Measurements from ENCODE around the gene ETNK2.
A peak's percentile ranks its signal among the peaks of the same experiment; 100 is the strongest.

ETNK2 gene, protein sequence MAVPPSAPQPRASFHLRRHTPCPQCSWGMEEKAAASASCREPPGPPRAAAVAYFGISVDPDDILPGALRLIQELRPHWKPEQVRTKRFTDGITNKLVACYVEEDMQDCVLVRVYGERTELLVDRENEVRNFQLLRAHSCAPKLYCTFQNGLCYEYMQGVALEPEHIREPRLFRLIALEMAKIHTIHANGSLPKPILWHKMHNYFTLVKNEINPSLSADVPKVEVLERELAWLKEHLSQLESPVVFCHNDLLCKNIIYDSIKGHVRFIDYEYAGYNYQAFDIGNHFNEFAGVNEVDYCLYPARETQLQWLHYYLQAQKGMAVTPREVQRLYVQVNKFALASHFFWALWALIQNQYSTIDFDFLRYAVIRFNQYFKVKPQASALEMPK

DNA sequence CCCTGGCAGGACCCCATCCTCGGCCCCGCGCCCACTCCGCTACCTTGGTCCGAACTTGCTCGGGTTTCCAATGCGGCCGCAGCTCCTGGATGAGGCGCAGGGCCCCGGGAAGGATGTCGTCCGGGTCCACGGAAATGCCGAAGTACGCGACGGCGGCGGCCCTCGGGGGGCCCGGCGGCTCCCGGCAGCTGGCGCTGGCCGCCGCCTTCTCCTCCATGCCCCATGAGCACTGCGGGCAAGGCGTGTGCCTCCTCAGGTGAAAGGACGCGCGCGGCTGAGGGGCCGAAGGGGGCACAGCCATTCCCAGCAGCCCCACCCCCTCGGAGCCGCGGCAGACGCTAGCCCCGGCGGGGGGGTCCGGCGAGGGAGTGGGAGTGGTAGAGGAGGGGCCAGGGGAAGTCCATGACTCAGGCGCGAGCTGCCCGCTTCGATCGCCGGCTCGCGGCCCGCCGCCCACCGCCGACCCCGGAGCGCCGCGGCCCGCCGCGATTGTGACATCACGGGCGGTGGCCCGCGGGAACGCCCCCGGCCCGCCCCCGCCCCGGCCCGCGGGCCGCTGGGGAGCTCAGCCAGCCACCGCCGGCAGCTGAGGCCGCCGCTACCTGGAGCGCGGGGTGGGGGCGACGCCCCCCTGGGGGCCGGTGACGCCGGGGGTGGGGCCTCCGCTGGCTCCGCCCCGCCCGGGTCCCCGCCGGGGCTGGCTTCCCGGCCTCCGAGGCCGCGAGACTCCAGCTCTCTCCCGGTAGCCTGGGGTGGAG is at the start of gene ETNK2:
TSS of gene ETNK2 (minus strand) at position 493 of the 758 bp plus-strand sequence. CDS start at position 301, 192 bp downstream.
- Histone ChIP-seq H3K9me3 (no peaks in the 10 kb centered on the region), H3K36me3 (replicated peaks) (no peaks in the 10 kb centered on the region), H3K4me3 (peak within 1 kb of the TSS; percentile 52), H3K4me1 (no peaks in the 10 kb centered on the region), H3K27me3 (ENCODE audit: low read depth) (no peaks in the 10 kb centered on the region)
- DNase-seq (ENCODE audit: low spot score in 2 of 2): peak; percentile 43 to 80
- in situ Hi-C loops (cut with MboI; ENCODE audit: low sequenced_read_pairs): loop anchor here (25.0 kb wide), 1 partner anchor 361 kb away; the partner anchor contains the start of gene MDM4

DNA sequence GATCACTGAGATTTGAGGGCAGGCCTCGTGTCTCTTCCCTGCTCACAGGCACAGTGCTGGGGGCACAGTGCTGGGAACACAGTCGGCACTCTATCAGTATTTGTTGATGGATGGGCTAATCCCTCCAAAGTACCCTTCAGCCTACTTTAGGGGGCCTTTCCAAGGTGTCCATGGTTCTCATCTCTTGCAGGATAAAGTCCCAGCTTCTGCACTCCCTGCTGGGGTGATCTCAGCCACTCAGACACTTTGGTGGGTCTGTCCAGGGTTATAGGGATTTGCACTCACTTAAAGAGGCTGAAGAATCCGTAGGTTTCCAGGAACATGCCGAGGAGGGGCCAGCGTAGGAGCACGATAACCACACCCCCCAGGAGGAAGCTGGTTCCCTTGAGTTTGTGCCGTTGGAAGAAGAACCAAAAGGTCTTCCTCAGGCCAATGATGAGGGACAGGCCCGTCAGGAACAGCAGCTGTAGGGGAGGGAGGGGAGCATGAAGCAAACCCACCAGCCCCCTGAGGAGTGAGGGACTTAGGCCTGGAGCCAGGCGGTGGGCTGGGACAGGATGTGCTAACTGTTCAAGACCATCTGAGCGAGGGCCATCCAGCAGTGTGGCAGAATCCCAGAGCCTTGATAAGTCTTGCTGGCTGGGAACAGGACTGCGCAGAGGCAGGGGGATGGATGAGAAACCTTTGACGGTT is 49.6 kb upstream of the ETNK2 start:
- in situ Hi-C loops (cut with MboI; ENCODE audit: low sequenced_read_pairs): no loop called here

DNA sequence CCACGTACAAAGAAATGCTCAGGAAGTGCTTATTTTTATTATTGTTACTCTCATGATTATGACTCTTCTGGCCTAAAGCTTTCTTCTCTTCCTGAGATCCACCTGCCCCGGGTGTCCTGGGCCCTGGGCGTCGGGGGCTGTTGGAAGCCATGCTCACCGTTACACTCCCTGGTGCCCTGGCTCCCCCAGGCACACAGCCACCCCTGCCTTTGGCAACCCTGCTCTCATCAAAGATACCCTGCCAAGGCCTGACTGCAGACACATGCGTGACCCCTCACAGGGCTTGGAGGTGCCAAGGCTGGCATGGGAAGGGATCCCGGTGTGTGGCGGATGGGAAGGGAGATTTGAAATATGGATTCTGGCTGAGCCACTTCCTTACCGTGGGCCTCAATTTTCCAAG is 47.7 kb upstream of the ETNK2 start:
- no peak overlapping the region for H3K4me3 ChIP-seq
- H3K4me1 ChIP-seq: no peaks in the 10 kb centered on the region
- no peaks in the 10 kb centered on the region for H3K9me3 ChIP-seq
- DNase-seq (ENCODE audit: low spot score in 2 of 2): no peak
- H3K27me3 ChIP-seq (ENCODE audit: low read depth): peaks cover 56% of the 10 kb centered on the region
- H3K36me3 ChIP-seq (replicated peaks): no peaks in the 10 kb centered on the region
- in situ Hi-C loops (cut with MboI; ENCODE audit: low sequenced_read_pairs): no loop called here

More for the DNA sequence above, 49.6 kb upstream of the ETNK2 start:
- H3K27me3 ChIP-seq (ENCODE audit: low read depth): peaks cover 60% of the 10 kb centered on the region
- H3K9me3 ChIP-seq: no peaks in the 10 kb centered on the region
- H3K4me3 ChIP-seq: no peak overlapping the region
- H3K4me1 ChIP-seq: peaks cover 5% of the 10 kb centered on the region
- no peak for DNase-seq (ENCODE audit: low spot score in 2 of 2)
- H3K36me3 ChIP-seq (replicated peaks): no peaks in the 10 kb centered on the region

DNA sequence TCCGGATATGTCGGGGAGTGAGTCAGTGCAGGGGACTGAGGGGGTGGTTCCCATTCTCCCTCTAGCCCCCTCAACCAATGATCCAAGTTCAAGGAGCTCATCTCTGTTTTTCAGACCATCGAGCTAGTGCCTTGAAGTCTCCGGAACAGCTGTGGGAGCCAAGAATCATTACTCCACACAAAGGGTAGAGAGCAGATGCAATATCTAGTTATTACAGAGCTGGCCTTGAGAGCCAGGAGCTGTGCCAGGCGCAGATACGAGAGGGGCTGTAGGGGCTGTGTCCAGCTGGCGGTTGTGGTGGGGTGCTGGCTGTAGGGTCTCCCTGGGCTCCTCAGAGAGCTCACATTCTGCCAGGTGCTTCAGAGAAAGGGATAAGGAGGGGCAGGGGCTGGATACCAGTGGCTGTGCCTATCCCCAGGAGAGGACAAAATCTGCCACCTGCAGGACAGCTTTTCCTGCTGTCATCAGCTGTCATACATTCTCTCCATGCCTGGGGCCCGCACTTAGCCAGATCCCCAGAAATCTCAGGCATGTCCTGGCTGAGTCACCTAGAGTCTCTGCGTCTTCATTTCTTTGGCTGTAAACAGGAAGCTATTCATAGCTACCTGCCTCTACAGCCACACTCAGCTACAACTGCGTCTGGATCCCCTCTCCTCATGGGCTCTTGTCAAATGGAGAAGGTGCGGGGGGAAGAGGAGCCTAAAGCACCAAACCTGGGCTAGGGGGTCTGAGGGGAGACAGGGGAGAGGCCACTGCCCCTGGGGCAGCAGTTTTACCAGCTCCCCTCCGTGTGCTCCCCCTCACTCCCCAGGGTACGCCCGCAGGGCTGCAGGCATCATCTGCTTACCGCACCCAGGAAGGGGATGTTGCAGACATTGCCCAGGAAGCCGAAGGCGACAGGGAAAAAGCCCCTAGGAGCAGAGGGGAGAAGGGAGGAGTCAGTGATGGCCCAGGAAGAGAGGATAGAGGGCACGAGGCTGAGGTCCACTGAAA is 46.8 kb upstream of the ETNK2 start:
- H3K9me3 ChIP-seq: no peaks in the 10 kb centered on the region
- DNase-seq (ENCODE audit: low spot score in 2 of 2): no peak
- H3K4me3 ChIP-seq: no peak overlapping the region

DNA sequence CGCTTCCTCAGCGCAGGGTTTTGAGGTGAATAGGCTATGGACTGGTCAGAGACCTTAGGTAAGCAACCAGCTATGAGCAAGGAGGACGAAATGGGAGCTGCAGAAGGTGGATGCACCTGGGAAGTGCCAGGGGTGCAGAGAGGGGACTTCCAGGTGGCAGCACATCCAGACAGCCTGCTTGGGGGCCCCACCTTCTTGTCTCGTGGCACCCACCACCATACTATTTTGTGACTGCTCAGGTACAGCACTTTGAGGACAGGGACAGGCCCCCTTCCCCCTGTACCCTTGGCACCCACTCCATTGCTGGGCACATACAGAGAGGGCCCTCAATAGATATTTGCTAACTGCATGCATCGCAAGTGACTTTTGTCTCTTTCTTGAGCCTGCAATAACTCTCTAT is 45.2 kb upstream of the ETNK2 start:
- Histone ChIP-seq H3K9me3 (no peaks in the 10 kb centered on the region), H3K4me1 (no peaks in the 10 kb centered on the region), H3K4me3 (no peak overlapping the region), H3K36me3 (replicated peaks) (no peaks in the 10 kb centered on the region), H3K27me3 (ENCODE audit: low read depth) (peaks cover 45% of the 10 kb centered on the region)
- no peak for DNase-seq (ENCODE audit: low spot score in 2 of 2)
- in situ Hi-C loops (cut with MboI; ENCODE audit: low sequenced_read_pairs): no loop called here

More for the DNA sequence above, 46.8 kb upstream of the ETNK2 start:
- H3K4me1 ChIP-seq: no peaks in the 10 kb centered on the region
- peaks cover 48% of the 10 kb centered on the region for H3K27me3 ChIP-seq (ENCODE audit: low read depth)
- no peaks in the 10 kb centered on the region for H3K36me3 ChIP-seq (replicated peaks)
- in situ Hi-C loops (cut with MboI; ENCODE audit: low sequenced_read_pairs): no loop called here

DNA sequence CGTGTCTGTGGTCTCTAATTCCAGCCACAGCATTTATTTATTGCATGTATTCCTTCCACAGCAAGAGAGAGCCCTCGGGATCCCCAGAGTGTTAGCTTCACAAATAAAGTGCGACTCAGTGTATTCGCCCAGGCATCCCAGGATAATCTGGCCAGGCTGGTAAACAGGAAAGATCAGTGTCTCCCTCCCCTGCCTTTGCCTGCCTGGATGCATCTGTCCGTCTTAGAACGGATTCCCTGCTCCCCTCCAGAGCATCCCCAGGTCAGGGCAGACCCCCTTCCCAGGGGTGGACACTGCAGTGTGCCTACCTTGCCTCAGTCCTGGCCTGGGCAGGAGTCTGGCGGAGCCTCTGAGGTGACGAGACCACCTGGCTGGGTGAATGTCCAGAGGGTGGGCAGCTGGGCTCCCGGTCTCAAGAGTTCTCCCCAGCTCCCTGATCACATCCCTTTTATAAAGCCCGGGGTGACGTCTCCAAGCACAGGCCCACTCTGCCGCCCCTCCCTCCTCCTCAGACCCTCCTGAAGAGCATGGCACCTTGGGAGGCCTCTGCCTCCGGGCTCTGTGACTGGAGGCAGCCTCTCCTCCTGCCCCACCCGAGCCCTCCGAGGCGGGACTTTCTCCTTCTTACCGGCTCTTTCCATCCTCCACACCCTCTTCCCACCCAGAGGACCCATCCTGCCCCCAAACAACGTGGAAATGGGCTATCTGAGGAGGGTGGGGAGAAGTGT is 44.4 kb upstream of the ETNK2 start, which contains the start of gene KISS1:
TSS of gene KISS1 (minus strand) at position 424 of the 728 bp plus-strand sequence. CDS start 3,615 bp downstream, outside the sequence.
- no peaks in the 10 kb centered on the region for H3K9me3 ChIP-seq
- H3K36me3 ChIP-seq (replicated peaks): no peaks in the 10 kb centered on the region
- H3K4me1 ChIP-seq: no peaks in the 10 kb centered on the region
- peaks cover 40% of the 10 kb centered on the region for H3K27me3 ChIP-seq (ENCODE audit: low read depth)
- no peak within 1 kb of the TSS for H3K4me3 ChIP-seq
- in situ Hi-C loops (cut with MboI; ENCODE audit: low sequenced_read_pairs): no loop called here
- no peak for DNase-seq (ENCODE audit: low spot score in 2 of 2)

DNA sequence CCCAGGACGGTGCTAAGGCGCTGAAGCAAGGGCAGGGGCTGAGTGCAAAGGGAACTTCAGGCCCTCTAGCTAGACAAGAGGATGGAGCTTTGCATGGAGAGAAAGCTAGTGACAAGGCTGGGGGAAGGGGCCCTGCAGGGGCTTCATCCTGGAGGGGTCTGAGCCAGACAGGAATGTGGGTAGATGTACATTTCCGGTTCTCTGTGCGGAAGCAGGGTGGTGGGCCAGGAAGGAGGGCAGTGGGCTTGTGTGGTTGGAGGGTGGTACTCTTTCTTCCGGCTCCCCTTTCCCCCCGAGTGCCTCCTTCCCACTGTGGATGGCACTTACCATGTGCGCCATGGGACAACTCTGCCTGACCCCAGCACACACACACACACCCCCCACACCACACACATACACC is 42.9 kb upstream of the ETNK2 start:
- Histone ChIP-seq H3K36me3 (replicated peaks) (no peaks in the 10 kb centered on the region), H3K4me3 (no peak overlapping the region), H3K9me3 (no peaks in the 10 kb centered on the region), H3K27me3 (ENCODE audit: low read depth) (peaks cover 42% of the 10 kb centered on the region), H3K4me1 (no peaks in the 10 kb centered on the region)
- no peak for DNase-seq (ENCODE audit: low spot score in 2 of 2)
- in situ Hi-C loops (cut with MboI; ENCODE audit: low sequenced_read_pairs): no loop called here

DNA sequence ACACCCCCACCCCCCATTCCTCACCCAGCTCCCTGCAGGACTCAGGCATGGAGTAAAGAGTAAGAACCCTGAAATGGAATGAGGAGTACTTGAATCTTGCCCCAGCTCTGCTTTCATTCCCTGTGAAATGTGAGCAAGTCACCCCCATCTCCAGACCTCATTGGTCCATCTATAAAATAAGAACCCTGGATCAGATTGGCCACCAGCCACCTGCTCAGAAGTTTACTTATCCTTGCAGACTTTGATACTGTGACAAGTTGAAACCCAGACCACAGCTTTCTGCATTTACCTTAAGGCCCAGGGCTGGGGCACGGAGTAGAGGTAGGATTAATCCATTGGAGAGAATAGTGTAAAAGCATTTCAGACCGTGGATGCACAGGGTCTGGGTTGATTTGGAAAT is 42.2 kb upstream of the ETNK2 start:
- no peak for DNase-seq (ENCODE audit: low spot score in 2 of 2)
- in situ Hi-C loops (cut with MboI; ENCODE audit: low sequenced_read_pairs): no loop called here
- H3K4me3 ChIP-seq: no peak overlapping the region

DNA sequence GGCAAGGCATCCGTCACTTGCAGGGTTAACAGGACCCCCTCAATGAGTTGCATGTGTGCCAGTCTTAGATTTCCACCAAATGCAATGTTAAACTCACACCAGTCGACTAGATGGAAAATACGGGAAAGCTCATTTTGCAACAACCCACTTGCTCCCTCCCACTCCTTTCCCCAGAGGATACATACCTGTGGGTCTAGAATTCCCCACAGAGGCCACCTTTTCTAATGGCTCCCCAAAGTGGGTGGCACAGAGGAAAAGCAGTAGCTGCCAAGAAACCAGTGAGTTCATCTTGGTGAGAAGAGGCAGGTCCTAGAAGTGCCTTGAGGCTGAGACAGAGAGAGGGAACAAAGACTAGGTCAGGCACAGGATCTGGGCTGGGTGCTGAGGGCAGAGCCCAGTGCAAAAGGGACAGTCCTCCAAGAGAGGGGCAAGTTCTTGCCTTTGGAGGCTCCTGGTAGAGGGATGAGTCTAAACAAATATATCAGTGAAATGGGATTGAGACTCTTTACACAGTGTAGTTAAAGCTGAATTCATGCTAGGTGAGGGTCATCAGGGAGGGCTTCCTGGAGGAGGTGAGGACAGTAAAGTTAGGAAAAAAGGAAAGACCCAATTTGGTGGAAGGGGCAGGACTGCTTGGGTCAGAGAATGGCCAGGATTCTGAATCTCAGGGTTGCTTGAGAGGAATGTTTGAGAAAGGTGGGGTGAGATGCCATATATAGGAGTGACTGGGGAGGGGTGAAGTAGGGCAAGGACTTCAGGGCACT is 40.9 kb upstream of the ETNK2 start:
- Histone ChIP-seq H3K4me1 (no peaks in the 10 kb centered on the region), H3K9me3 (no peaks in the 10 kb centered on the region), H3K4me3 (no peak overlapping the region), H3K27me3 (ENCODE audit: low read depth) (peaks cover 44% of the 10 kb centered on the region), H3K36me3 (replicated peaks) (no peaks in the 10 kb centered on the region)
- in situ Hi-C loops (cut with MboI; ENCODE audit: low sequenced_read_pairs): no loop called here
- no peak for DNase-seq (ENCODE audit: low spot score in 2 of 2)

More for the DNA sequence above, 42.2 kb upstream of the ETNK2 start:
- Histone ChIP-seq H3K4me1 (no peaks in the 10 kb centered on the region), H3K27me3 (ENCODE audit: low read depth) (peaks cover 49% of the 10 kb centered on the region), H3K9me3 (no peaks in the 10 kb centered on the region), H3K36me3 (replicated peaks) (no peaks in the 10 kb centered on the region)

DNA sequence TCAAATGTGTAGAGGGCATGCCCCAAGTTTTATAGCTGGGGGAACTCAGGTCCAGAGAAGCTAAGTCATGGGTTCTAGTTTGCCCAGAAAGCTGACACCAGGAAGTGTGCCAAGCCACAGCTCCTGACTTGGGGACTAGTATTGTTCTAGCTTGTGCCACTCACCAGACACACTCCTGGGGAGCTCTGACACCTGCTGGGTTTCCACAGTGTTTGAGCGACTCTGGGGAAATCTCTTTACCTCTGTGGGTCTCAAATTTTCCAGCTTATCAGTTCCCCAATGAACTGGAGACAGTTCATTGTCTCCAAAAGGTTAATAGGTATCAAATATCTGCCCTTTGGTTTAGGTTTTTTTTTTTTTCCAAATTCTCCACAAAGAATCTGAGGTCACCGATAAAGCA is 40.2 kb upstream of the ETNK2 start:
- in situ Hi-C loops (cut with MboI; ENCODE audit: low sequenced_read_pairs): no loop called here

DNA sequence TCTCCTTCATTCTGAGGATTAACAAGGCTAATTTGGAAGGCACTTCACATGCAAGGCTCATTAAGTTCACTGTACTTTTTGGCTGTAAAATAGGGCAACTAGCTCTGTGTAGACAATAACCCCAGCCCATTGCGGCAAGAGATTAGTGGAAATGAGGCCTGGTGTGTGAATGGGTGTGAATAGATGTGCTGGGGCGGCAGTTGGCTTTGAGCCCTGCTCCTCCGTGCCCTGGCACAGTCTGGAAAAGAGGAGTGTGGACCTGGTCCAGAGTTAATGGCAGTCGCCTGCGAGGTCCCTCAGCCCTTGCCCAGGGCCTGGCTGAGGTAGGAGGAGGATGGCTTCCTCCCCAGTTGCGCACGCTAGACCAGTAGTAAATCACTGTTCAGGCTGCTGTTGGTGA is 39.6 kb upstream of the ETNK2 start:
- Histone ChIP-seq H3K9me3 (no peaks in the 10 kb centered on the region), H3K4me3 (no peak overlapping the region), H3K27me3 (ENCODE audit: low read depth) (peaks cover 41% of the 10 kb centered on the region), H3K4me1 (no peaks in the 10 kb centered on the region), H3K36me3 (replicated peaks) (no peaks in the 10 kb centered on the region)
- DNase-seq (ENCODE audit: low spot score in 2 of 2): peak in 1 of 2 experiments; percentile 17
- in situ Hi-C loops (cut with MboI; ENCODE audit: low sequenced_read_pairs): no loop called here

More for the DNA sequence above, 40.2 kb upstream of the ETNK2 start:
- Histone ChIP-seq H3K36me3 (replicated peaks) (no peaks in the 10 kb centered on the region), H3K4me1 (no peaks in the 10 kb centered on the region), H3K27me3 (ENCODE audit: low read depth) (peaks cover 46% of the 10 kb centered on the region), H3K9me3 (no peaks in the 10 kb centered on the region), H3K4me3 (no peak overlapping the region)
- DNase-seq (ENCODE audit: low spot score in 2 of 2): no peak

Data from HAP-1 (cell line).